Hepatocyte (in vitro differentiated cells): ENCODE results near the gene NDUFAF7. TPM values are rescaled to one million over a fixed set of nuclear protein-coding genes. Genes with fewer than 3 reads are reported as not detected.

ENCODE experiments used
- DNase-seq: peaks from one replicate; pipeline ENCODE4 v3.0.0-alpha.2; 2016; ENCODE audit warnings: low spot score
- H2AFZ ChIP-seq: fragments of 200-600 bp; sonication (generic); 2 replicates; pipeline ENCODE4 v1.6.0; 2016; ENCODE audit warnings: antibody characterized with exemption, mild to moderate bottlenecking
- H3K27ac ChIP-seq: fragments of 200-600 bp; sonication (generic); 2 replicates; pipeline ENCODE4 v1.5.1; 2016; ENCODE audit warnings: mild to moderate bottlenecking
- H3K27me3 ChIP-seq: fragments of 200-600 bp; sonication (generic); 2 replicates; pipeline ENCODE4 v1.6.1; 2016
- H3K36me3 ChIP-seq: fragments of 200-600 bp; sonication (generic); replicated peaks from 2 replicates; pipeline ENCODE4 v1.5.1; 2016; ENCODE audit warnings: low read depth; ENCODE audit not compliant: insufficient read depth
- H3K4me1 ChIP-seq: fragments of 200-600 bp; sonication (generic); 2 replicates; pipeline ENCODE4 v1.5.1; 2016; ENCODE audit warnings: mild to moderate bottlenecking, moderate library complexity; ENCODE audit not compliant: insufficient read depth
- H3K4me2 ChIP-seq: fragments of 200-600 bp; sonication (generic); 2 replicates; pipeline ENCODE4 v1.6.0; 2016
- H3K4me3 ChIP-seq: fragments of 200-600 bp; sonication (generic); 2 replicates; pipeline ENCODE4 v1.5.1; 2016; ENCODE audit warnings: mild to moderate bottlenecking
- H3K79me2 ChIP-seq: fragments of 200-600 bp; sonication (generic); 2 replicates; pipeline ENCODE4 v1.6.0; 2017; ENCODE audit warnings: mild to moderate bottlenecking
- H3K9me2 ChIP-seq: fragments of 200-600 bp; sonication (generic); replicated peaks from 2 replicates; pipeline ENCODE4 v1.6.0; 2017; ENCODE audit warnings: mild to moderate bottlenecking; ENCODE audit not compliant: insufficient read depth
- H3K9me3 ChIP-seq: fragments of 200-600 bp; sonication (generic); 2 replicates; pipeline ENCODE4 v1.5.1; 2016; ENCODE audit warnings: low read depth, mild to moderate bottlenecking
- H4K20me1 ChIP-seq: fragments of 200-600 bp; sonication (generic); 2 replicates; pipeline ENCODE4 v1.6.0; 2016; ENCODE audit warnings: mild to moderate bottlenecking; ENCODE audit not compliant: insufficient read depth, poor library complexity, severe bottlenecking
- EZH2 ChIP-seq: fragments of 200-600 bp; sonication (generic); IDR thresholded peaks from 2 replicates; pipeline ENCODE4 v1.6.1; 2016; ENCODE audit warnings: antibody characterized with exemption, mild to moderate bottlenecking, borderline replicate concordance
- EZH2phosphoT487 ChIP-seq: fragments of 200-600 bp; sonication (generic); IDR thresholded peaks from one replicate; pipeline ENCODE4 v1.6.1; 2018; ENCODE audit warnings: antibody characterized with exemption, mild to moderate bottlenecking, low read depth, moderate library complexity; ENCODE audit not compliant: unreplicated experiment, severe bottlenecking
- WGBS: methylation state at CpG from one replicate; pipeline ENCODE4 v1.1.6; 2016; ENCODE audit warnings: low lambda C conversion rate; ENCODE audit errors: missing lambda C conversion rate; 5-methylcytosine and 5-hydroxymethylcytosine counted together
- polyA plus RNA-seq: library from polyadenylated mRNA; unstranded; fragments of >200 nt; fragmentation: Nextera tagmentation; extraction: Ambion mirVana; gene quantifications from 2 replicates; pipeline ENCODE4 v1.2.1, GENCODE V29; 2016
- total RNA-seq: library from RNA; depleted of rRNA; stranded (reverse); fragments of >200 nt; gene quantifications from 2 replicates; pipeline ENCODE4 v1.2.3, GENCODE V29; 2014
- TF ChIP-seq, protein P1 (sequence below): fragments of 200-600 bp; sonication (generic); IDR thresholded peaks from 2 replicates; pipeline ENCODE4 v1.5.1; 2016; ENCODE audit warnings: antibody characterized with exemption, mild to moderate bottlenecking; ENCODE audit not compliant: poor library complexity

NDUFAF7 gene
- total and polyA plus RNA-seq, 2 experiments from 2014 or later = 11.8 to 14.7 TPM

- Histone ChIP-seq H3K36me3 (no peaks in the 10 kb centered on the region), H3K4me1 (no peaks in the 10 kb centered on the region), H3K9me2 (no peaks in the 10 kb centered on the region), H3K4me3 (no peak overlapping the region), H3K9me3 (no peaks in the 10 kb centered on the region), H4K20me1 (no peaks in the 10 kb centered on the region), H3K4me2 (no peak overlapping the region), H3K27me3 (no peaks in the 10 kb centered on the region), H2AFZ (no peak overlapping the region), H3K79me2 (no peaks in the 10 kb centered on the region), H3K27ac (peak overlapping the region; percentile 37)
- peak; percentile 70 for DNase-seq
- TF ChIP-seq EZH2phosphoT487 (no peak), EZH2 (no peak)
- TF ChIP-seq, protein P1, sequence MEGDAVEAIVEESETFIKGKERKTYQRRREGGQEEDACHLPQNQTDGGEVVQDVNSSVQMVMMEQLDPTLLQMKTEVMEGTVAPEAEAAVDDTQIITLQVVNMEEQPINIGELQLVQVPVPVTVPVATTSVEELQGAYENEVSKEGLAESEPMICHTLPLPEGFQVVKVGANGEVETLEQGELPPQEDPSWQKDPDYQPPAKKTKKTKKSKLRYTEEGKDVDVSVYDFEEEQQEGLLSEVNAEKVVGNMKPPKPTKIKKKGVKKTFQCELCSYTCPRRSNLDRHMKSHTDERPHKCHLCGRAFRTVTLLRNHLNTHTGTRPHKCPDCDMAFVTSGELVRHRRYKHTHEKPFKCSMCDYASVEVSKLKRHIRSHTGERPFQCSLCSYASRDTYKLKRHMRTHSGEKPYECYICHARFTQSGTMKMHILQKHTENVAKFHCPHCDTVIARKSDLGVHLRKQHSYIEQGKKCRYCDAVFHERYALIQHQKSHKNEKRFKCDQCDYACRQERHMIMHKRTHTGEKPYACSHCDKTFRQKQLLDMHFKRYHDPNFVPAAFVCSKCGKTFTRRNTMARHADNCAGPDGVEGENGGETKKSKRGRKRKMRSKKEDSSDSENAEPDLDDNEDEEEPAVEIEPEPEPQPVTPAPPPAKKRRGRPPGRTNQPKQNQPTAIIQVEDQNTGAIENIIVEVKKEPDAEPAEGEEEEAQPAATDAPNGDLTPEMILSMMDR = no peak
- 69% methylated on average over 6 of the region's 6 CpGs for WGBS
Measured at GRCh38 chr2:37189452-37190153, 41.9 kb upstream of the NDUFAF7 start.

DNA sequence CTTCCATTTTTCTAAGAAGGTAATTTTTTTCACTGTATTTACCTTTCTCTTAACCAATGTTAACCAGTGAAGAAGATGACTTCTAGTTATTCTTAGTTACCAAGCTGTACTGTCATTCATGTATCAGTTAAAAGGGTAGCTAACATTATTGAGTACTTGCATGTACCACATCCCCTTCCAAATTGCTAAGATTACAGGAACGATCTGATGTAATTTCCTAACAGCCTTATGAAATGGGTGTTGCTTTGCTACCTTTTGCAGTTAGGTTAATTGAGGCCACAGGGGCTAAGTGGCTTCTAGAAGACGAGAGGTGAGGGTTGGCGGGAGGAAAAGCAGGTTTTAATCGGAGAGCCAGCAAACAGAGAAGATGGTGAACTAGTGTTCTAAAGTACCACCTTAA lies 41.2 kb upstream of the NDUFAF7 start:
- H3K79me2 ChIP-seq = no peaks in the 10 kb centered on the region
- DNase-seq = no peak
- no peaks in the 10 kb centered on the region for H3K9me2 ChIP-seq
- H3K4me3 ChIP-seq = no peak overlapping the region
- H2AFZ ChIP-seq = no peak overlapping the region
- peak overlapping the region; percentile 37 for H3K27ac ChIP-seq
- no peaks in the 10 kb centered on the region for H3K4me1 ChIP-seq
- WGBS = 89% methylated on average over 4 of the region's 4 CpGs
- no peaks in the 10 kb centered on the region for H3K27me3 ChIP-seq
- H3K36me3 ChIP-seq = no peaks in the 10 kb centered on the region
- TF ChIP-seq, protein P1 = no peak
- TF ChIP-seq EZH2phosphoT487 (no peak), EZH2 (no peak)
- no peak overlapping the region for H3K4me2 ChIP-seq
- H4K20me1 ChIP-seq = no peaks in the 10 kb centered on the region
- no peaks in the 10 kb centered on the region for H3K9me3 ChIP-seq

- no peaks in the 10 kb centered on the region for H3K27me3 ChIP-seq
- H2AFZ ChIP-seq = no peak overlapping the region
- no peaks in the 10 kb centered on the region for H3K36me3 ChIP-seq
- H3K27ac ChIP-seq = no peak overlapping the region
- no peaks in the 10 kb centered on the region for H3K9me3 ChIP-seq
- H4K20me1 ChIP-seq = no peaks in the 10 kb centered on the region
- 77% methylated on average over 4 of the region's 4 CpGs for WGBS
- H3K9me2 ChIP-seq = no peaks in the 10 kb centered on the region
- no peaks in the 10 kb centered on the region for H3K4me1 ChIP-seq
- no peak for DNase-seq
- TF ChIP-seq EZH2 (no peak), EZH2phosphoT487 (no peak)
- TF ChIP-seq, protein P1 = no peak
- no peak overlapping the region for H3K4me2 ChIP-seq
- no peak overlapping the region for H3K4me3 ChIP-seq
- H3K79me2 ChIP-seq = no peaks in the 10 kb centered on the region
Measured at GRCh38 chr2:37191253-37191652, 40.2 kb upstream of the NDUFAF7 start.

- H3K9me2 ChIP-seq = no peaks in the 10 kb centered on the region
- no peaks in the 10 kb centered on the region for H3K79me2 ChIP-seq
- no peak for TF ChIP-seq EZH2phosphoT487
- TF ChIP-seq, protein P1 = no peak
- TF ChIP-seq EZH2 = no peak
- no peaks in the 10 kb centered on the region for H3K36me3 ChIP-seq
- 78% methylated on average over 6 of the region's 6 CpGs for WGBS
- H4K20me1 ChIP-seq = no peaks in the 10 kb centered on the region
- no peak overlapping the region for H3K4me2 ChIP-seq
- no peak for DNase-seq
- H3K4me1 ChIP-seq = no peaks in the 10 kb centered on the region
- no peaks in the 10 kb centered on the region for H3K27me3 ChIP-seq
- no peak overlapping the region for H2AFZ ChIP-seq
- H3K4me3 ChIP-seq = no peak overlapping the region
- no peaks in the 10 kb centered on the region for H3K9me3 ChIP-seq
- H3K27ac ChIP-seq = no peak overlapping the region
Measured at GRCh38 chr2:37191747-37192146, 39.7 kb upstream of the NDUFAF7 start.
